NCI-H2227 (cell line): Measurements from ENCODE around the gene PIP4K2C.
"Not testable (repeated sequence)": the region's sequence is repeated elsewhere in the genome, so short reads cannot be mapped to it uniquely, and the experiment has no call there.

Source experiments
- DNase-seq: peaks from one replicate; lab custom pipeline; 2025; ENCODE audit not compliant: unreplicated experiment; lab: John Stamatoyannopoulos, UW

The PIP4K2C gene

GRCh38 chr12:57558864-57559263 is 32.1 kb upstream of the PIP4K2C start:
- no peak for DNase-seq

GRCh38 chr12:57560516-57560915 is 30.5 kb upstream of the PIP4K2C start:
- DNase-seq: no peak

GRCh38 chr12:57561117-57561516 is 29.9 kb upstream of the PIP4K2C start:
- DNase-seq: not testable (repeated sequence)

GRCh38 chr12:57563358-57563757 is 27.6 kb upstream of the PIP4K2C start:
- no peak for DNase-seq

- DNase-seq: no peak
These were observed 26.7 kb upstream of the PIP4K2C start for GRCh38 chr12:57564178-57564740.

- DNase-seq: no peak
These were observed 22.2 kb upstream of the PIP4K2C start for GRCh38 chr12:57568838-57569237.

- DNase-seq: no peak
These were observed 21.1 kb upstream of the PIP4K2C start for GRCh38 chr12:57569858-57570257.

GRCh38 chr12:57570438-57570837 is 20.6 kb upstream of the PIP4K2C start:
- DNase-seq: not testable (repeated sequence)

GRCh38 chr12:57571926-57572762 is 18.8 kb upstream of the PIP4K2C start:
- DNase-seq: no peak

GRCh38 chr12:57574795-57575194 is 16.2 kb upstream of the PIP4K2C start:
- no peak for DNase-seq

GRCh38 chr12:57575771-57576612 is 15.0 kb upstream of the PIP4K2C start:
- DNase-seq: no peak

GRCh38 chr12:57576613-57577160 is 14.3 kb upstream of the PIP4K2C start:
- no peak for DNase-seq

GRCh38 chr12:57577981-57578758 is 12.8 kb upstream of the PIP4K2C start:
- DNase-seq: no peak

- DNase-seq: no peak
These were observed 12.0 kb upstream of the PIP4K2C start for GRCh38 chr12:57579011-57579410.

GRCh38 chr12:57579677-57580465 is 11.1 kb upstream of the PIP4K2C start:
- no peak for DNase-seq

- DNase-seq: no peak
These were observed 10.6 kb upstream of the PIP4K2C start for GRCh38 chr12:57580466-57580795.

- DNase-seq: no peak
These were observed 9.2 kb upstream of the PIP4K2C start for GRCh38 chr12:57581802-57582201.

GRCh38 chr12:57582440-57582839 is 8.6 kb upstream of the PIP4K2C start:
- no peak for DNase-seq

- DNase-seq: peak; percentile 80
These were observed 7.8 kb upstream of the PIP4K2C start for GRCh38 chr12:57583008-57583831.
